Psoas muscle (tissue), 8 donors: ENCODE results near the gene P3H3. TPM values are rescaled to one million over a fixed set of nuclear protein-coding genes. Genes with fewer than 3 reads are reported as not detected.

Experiments used
- ATAC-seq, 4 donors: fragments of 200-7000 bp; cut with Tn5 transposase; one replicate each; pipeline ENCODE4 v1.9.1; 2020; ENCODE audit warnings: moderate library complexity in 3 of 4, mild to moderate bottlenecking in 2 of 4
- DNase-seq, 2 donors: peaks; one replicate each; pipeline ENCODE4 v3.0.0-alpha.2; 2020
- H3K27ac ChIP-seq: fragments of 200-600 bp; one replicate; pipeline ENCODE4 v1.8.0; 2022
- H3K27me3 ChIP-seq, 3 donors: fragments of 200-600 bp in 1 of 3; one replicate each; pipeline versions ENCODE4 v1.6.1 to v1.8.0; 2013 to 2022; ENCODE audit warnings: low read length in 2 of 3, mild to moderate bottlenecking in 2 of 3, moderate library complexity in 1 of 3; ENCODE audit not compliant: insufficient read depth in 3 of 3
- H3K36me3 ChIP-seq, 2 donors: fragments of 200-600 bp in 1 of 2; one replicate each; pipeline versions ENCODE4 v1.6.1 to v1.8.0; 2013 to 2022; ENCODE audit warnings: low read depth in 1 of 2, mild to moderate bottlenecking in 1 of 2, moderate library complexity in 1 of 2; ENCODE audit not compliant: insufficient read depth in 1 of 2
- H3K4me1 ChIP-seq: fragments of 200-600 bp; one replicate; pipeline ENCODE4 v1.8.0; 2022
- H3K4me3 ChIP-seq: fragments of 200-600 bp; one replicate; pipeline ENCODE4 v1.8.0; 2022; ENCODE audit warnings: mild to moderate bottlenecking
- H3K9me3 ChIP-seq: fragments of 200-600 bp; one replicate; pipeline ENCODE4 v1.8.0; 2022
- CTCF ChIP-seq: fragments of 200-600 bp; IDR thresholded peaks from one replicate; pipeline ENCODE4 v1.8.0; 2022; ENCODE audit warnings: antibody characterized with exemption
- WGBS, 3 donors: extraction: QIAGEN DNeasy Blood & Tissue Kit; methylation state at CpG; one replicate each; pipeline versions ENCODE4 v1.1.6 to v1.1.7; 2013; 5-methylcytosine and 5-hydroxymethylcytosine counted together
- intact Hi-C, 2 donors: fragments of 100-400 bp; cut with DNase I; formaldehyde crosslinking; loops; one replicate each; pipeline versions ENCODE4 v1.11.0 to v1.14.2; 2022
- polyA plus RNA-seq, 3 donors: library from polyadenylated mRNA; stranded (reverse); fragments of 200-250 nt; gene quantifications; one replicate each; pipeline ENCODE4 v1.2.3, GENCODE V29; 2013
- total RNA-seq, 4 donors: library from RNA; stranded (reverse); fragmentation: NEBNext Ultra II Directional in 2 of 4; extraction: Animal tissue kit (Norgen Biotek cat#: 25700) in 2 of 4; gene quantifications; one replicate each; pipeline versions ENCODE4 v1.2.1 to v1.2.4, GENCODE V29; 2021 to 2023
- donor health status: healthy with polysubstance abuse.
- donor health status: DM: no; HTN: no; CAD: no; lungs with moderate emphysema.
- donor health status: Bipolar disorder and iron deficiency.
- donor health status: healthy.
- donor health status: DM: yes; HTN: yes; CAD: no.
- donor health status: DM: no; HTN: no; CAD: no.
- donor health status: DM: no; HTN: no; CAD: no.
- donor health status: DM: yes; HTN: yes; CAD: no.

P3H3 gene
- total and polyA plus RNA-seq, 7 donors, result 0.87 to 4.2 (median 1.3) TPM

- DNase-seq, result peak in 1 of 2 donors; percentile 45
Observed at GRCh38 chr12:6828781-6829535, 751 bp downstream of the P3H3 start.

DNA sequence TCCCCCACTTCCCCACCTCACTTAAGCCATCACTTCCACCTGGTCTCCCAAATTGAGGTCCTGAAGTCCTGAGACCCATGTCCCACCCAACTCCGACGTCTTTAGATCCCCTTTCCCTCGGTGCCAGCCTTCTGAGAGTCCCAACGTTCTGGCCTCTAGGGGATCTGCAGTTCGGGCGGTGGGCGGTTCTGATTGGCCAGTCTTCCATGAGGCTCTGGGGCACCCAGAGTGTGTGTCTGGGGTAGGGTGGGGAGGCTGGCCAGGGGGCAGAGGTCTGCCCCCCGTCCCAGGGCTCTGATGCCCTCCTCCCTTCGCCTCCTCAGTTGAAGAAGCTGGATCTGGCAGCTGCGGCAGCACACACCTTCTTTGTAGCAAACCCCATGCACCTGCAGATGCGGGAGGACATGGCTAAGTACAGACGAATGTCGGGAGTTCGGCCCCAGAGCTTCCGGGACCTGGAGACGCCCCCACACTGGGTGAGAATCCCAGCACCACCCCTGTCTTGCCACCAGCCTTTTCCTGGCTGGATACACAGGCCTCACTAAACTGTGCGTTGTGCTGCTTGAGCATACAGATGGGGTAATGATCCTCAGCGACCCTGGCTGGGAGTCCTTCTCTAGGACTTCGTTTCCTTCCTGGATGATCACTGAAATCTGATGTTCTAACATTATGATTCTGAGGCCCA is 1.5 kb downstream of the P3H3 start:
- 58 to 71% (median 59%) methylated on average over 19 of the region's 19 CpGs for WGBS, 3 donors
- intact Hi-C loops, result loop anchor here (5.0 to 10.0 kb wide), 3 partner anchors 75 to 212 kb away; partner anchors contain the start of gene MLF2 (in 2 of the 2)
- no peak for TF ChIP-seq CTCF
- H3K4me3 ChIP-seq, result peak overlapping the region; percentile 76
- H3K27ac ChIP-seq, result no peak overlapping the region
- peaks cover 3% of the 10 kb centered on the region for H3K4me1 ChIP-seq
- H3K27me3 ChIP-seq, result peaks cover 0 to 43% (median 6%) of the 10 kb centered on the region in 3 donors
- H3K36me3 ChIP-seq, result peaks cover 0 to 2% of the 10 kb centered on the region in 2 donors
- no peaks in the 10 kb centered on the region for H3K9me3 ChIP-seq
- no peak for ATAC-seq
- DNase-seq, result no peak

More at GRCh38 chr12:6828781-6829535, 751 bp downstream of the P3H3 start:
- TF ChIP-seq CTCF, result no peak
- Histone ChIP-seq H3K27me3 (peaks cover 0 to 49% (median 6%) of the 10 kb centered on the region in 3 donors), H3K36me3 (peaks cover 0 to 2% of the 10 kb centered on the region in 2 donors), H3K4me3 (peak overlapping the region; percentile 76), H3K4me1 (peaks cover 3% of the 10 kb centered on the region), H3K27ac (no peak overlapping the region), H3K9me3 (no peaks in the 10 kb centered on the region)
- intact Hi-C loops, result loop anchor here (5.0 to 10.0 kb wide), 3 partner anchors 74 to 212 kb away; partner anchors contain the start of gene MLF2 (in 2 of the 2)
- peak in 3 of 4 donors; percentile 11 to 23 (median 13) for ATAC-seq
- WGBS, 3 donors, result 1 to 5% (median 2%) methylated on average over 58 to 71 of the region's 71 CpGs

DNA sequence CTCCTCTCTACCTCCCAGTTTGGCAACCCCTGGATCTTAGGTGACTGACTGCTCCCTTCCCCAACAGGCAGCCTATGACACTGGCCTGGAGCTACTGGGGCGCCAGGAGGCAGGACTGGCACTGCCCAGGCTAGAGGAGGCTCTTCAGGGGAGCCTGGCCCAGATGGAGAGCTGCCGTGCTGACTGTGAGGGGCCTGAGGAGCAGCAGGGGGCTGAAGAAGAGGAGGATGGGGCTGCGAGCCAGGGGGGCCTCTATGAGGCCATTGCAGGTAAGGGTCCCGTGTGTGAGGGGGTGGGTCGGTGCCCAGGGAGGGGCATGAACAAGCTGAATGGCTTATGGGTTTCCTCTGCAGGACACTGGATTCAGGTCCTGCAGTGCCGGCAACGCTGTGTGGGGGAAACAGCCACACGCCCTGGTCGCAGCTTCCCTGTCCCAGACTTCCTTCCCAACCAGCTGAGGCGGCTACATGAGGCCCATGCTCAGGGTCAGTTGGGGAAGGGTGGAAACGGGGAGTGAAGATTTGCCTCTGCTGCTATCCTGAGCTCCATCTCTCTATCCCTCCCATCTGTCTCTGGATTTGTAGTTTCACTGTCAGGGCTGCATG is 2.2 kb downstream of the P3H3 start:
- TF ChIP-seq CTCF, result no peak
- DNase-seq, result no peak
- Histone ChIP-seq H3K27me3 (peaks cover 0 to 37% (median 6%) of the 10 kb centered on the region in 3 donors), H3K4me3 (no peak overlapping the region), H3K27ac (no peak overlapping the region), H3K9me3 (no peaks in the 10 kb centered on the region), H3K36me3 (peaks cover 0 to 2% of the 10 kb centered on the region in 2 donors), H3K4me1 (peaks cover 3% of the 10 kb centered on the region)
- intact Hi-C loops, result no loop called here
- no peak for ATAC-seq
- WGBS, 3 donors, result 83 to 92% (median 91%) methylated on average over 9 to 11 of the region's 11 CpGs

DNA sequence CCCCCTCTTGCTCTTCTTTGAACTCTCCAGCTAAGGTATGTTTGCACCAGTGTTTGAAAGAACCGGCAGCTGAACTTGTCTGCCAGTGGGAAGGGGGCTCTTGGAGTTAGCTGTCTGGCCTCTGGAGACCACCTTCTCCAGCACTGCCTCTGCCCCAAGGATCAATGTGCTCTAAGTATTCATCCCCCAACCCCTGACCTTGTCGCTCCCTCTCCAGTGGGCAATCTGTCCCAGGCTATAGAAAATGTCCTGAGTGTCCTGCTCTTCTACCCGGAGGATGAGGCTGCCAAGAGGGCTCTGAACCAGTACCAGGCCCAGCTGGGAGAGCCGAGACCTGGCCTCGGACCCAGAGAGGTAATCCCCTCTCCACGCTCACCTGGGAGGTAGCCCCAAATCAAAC is 2.8 kb downstream of the P3H3 start:
- no peak for DNase-seq
- Histone ChIP-seq H3K4me1 (no peaks in the 10 kb centered on the region), H3K9me3 (no peaks in the 10 kb centered on the region), H3K4me3 (no peak overlapping the region), H3K27ac (no peak overlapping the region), H3K36me3 (peaks cover 0 to 2% of the 10 kb centered on the region in 2 donors), H3K27me3 (peaks cover 0 to 31% (median 6%) of the 10 kb centered on the region in 3 donors)
- intact Hi-C loops, result no loop called here
- no peak for ATAC-seq
- WGBS, 3 donors, result 84 to 94% (median 84%) methylated on average over 6 of the region's 6 CpGs
- no peak for TF ChIP-seq CTCF
